ENCODE data around the gene ASCL5. TPM values are rescaled to one million over a fixed set of nuclear protein-coding genes. Genes with fewer than 3 reads are reported as not detected.

ASCL5 gene
- total and polyA plus RNA-seq, 2 of the 13 experiments (the other 11 are each of a cell fraction or from before 2014, with no cell fraction given): not detected

GRCh38 chr1:201153474-201154388, 26.7 kb upstream of the ASCL5 start (continued):
- TF ChIP-seq KDM3A (CRISPR knock-in tag; IDR thresholded peaks at IDR 0.05; ENCODE audit: low read depth) (no peak), WIZ (CRISPR knock-in tag; IDR thresholded peaks at IDR 0.05) (no peak), ZNF407 (CRISPR knock-in tag; IDR thresholded peaks at IDR 0.05; ENCODE audit: not compliant biosample characterization) (peak; percentile 54), HIC2 (CRISPR knock-in tag; IDR thresholded peaks at IDR 0.05; ENCODE audit: low read depth) (no peak), CBX1 (IDR thresholded peaks at IDR 0.05; ENCODE audit: low read depth) (no peak), HOXA5 (CRISPR knock-in tag; IDR thresholded peaks at IDR 0.05) (no peak; the same call in 1 of the 2 replicates), ZNF34 (CRISPR knock-in tag; IDR thresholded peaks at IDR 0.05; ENCODE audit: borderline replicate concordance) (no peak), ZNF615 (CRISPR knock-in tag; IDR thresholded peaks at IDR 0.05; ENCODE audit: borderline replicate concordance) (no peak), MBNL3 (CRISPR knock-in tag; conservative IDR thresholded peaks at IDR 0.05) (no peak), JUN (CRISPR knock-in tag; IDR thresholded peaks at IDR 0.05) (no peak), SPEN (CRISPR knock-in tag; IDR thresholded peaks at IDR 0.05; ENCODE audit: low read depth) (peak; percentile 6; the same call in 1 of the 2 replicates), ZNF580 (CRISPR knock-in tag; IDR thresholded peaks at IDR 0.05; ENCODE audit: borderline replicate concordance, low read depth) (0 out of 2 replicates have a peak, but pooled peaks have one; percentile 18), PTBP1 (IDR thresholded peaks at IDR 0.05; ENCODE audit: low read depth, low read length, poor library complexity, severe bottlenecking) (no peak), PAF1 (CRISPR knock-in tag; IDR thresholded peaks at IDR 0.05) (no peak), CEBPG (CRISPR knock-in tag; IDR thresholded peaks at IDR 0.05) (no peak), HOXA7 (CRISPR knock-in tag; IDR thresholded peaks at IDR 0.05) (no peak), HNRNPH1 (optimal IDR thresholded peaks at IDR 0.05; ENCODE audit: low read depth, low read length) (no peak), ZSCAN29 (CRISPR knock-in tag; conservative IDR thresholded peaks at IDR 0.05) (no peak), IKZF1 (IDR thresholded peaks at IDR 0.05) (no peak), RARA (CRISPR knock-in tag; IDR thresholded peaks at IDR 0.05) (no peak), SALL2 (CRISPR knock-in tag; IDR thresholded peaks at IDR 0.05) (peak; percentile 38; the same call in 1 of the 2 replicates)
